ENCODE results near the gene ATP11A. TPM values are rescaled to one million over a fixed set of nuclear protein-coding genes. Genes with fewer than 3 reads are reported as not detected.
"Not testable (repeated sequence)": the region's sequence is repeated elsewhere in the genome, so short reads cannot be mapped to it uniquely, and the experiment has no call there.

ATP11A gene
- total RNA-seq, 1 donor from 2014 or later = 11.5 TPM

GRCh38 chr13:112779856-112780604 lies 90.2 kb downstream of the ATP11A start:
- H3K4me1 ChIP-seq (ENCODE audit: control insufficient read depth in 3 of 3, insufficient read depth in 3 of 3, low read length in 3 of 3) = peaks cover 11 to 23% (median 14%) of the 10 kb centered on the region in 3 donors

DNA sequence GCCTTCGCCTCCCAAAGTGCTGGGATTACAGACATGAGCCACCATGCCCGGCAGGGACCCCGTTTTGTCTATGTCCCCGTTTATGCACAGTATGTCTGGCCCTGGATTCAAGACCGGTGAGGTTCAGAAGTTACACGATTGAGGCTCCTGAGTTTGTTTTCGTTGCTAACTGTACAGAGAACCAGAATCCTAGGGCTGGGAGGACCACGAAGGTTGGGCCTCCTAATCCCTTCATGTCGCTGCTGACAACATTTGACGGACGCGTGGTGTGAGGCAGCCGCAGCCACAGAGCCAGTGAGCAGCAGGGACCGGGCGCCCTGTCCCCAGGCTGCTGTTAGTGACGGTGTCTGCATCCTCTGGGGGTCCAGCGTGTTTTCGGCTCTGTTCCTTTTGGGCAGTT lies 91.4 kb downstream of the ATP11A start:
- no peak overlapping the region for H3K4me3 ChIP-seq (ENCODE audit: low read length in 3 of 3)
- no peak overlapping the region for H3K27ac ChIP-seq (ENCODE audit: low read depth, low read length)
- H3K36me3 ChIP-seq (ENCODE audit: control insufficient read depth in 3 of 3, insufficient read depth in 3 of 3, low read length in 3 of 3) = peaks cover 6 to 7% (median 6%) of the 10 kb centered on the region in 3 donors
- peaks cover 11 to 23% (median 14%) of the 10 kb centered on the region in 3 donors for H3K4me1 ChIP-seq (ENCODE audit: control insufficient read depth in 3 of 3, insufficient read depth in 3 of 3, low read length in 3 of 3)
- H3K9ac ChIP-seq (ENCODE audit: low read depth in 1 of 3, low read length in 3 of 3) = no peak overlapping the region
- no peaks in the 10 kb centered on the region for H3K9me3 ChIP-seq (ENCODE audit: control insufficient read depth in 3 of 3, low read length in 3 of 3)
- no peaks in the 10 kb centered on the region for H3K27me3 ChIP-seq (ENCODE audit: control insufficient read depth in 3 of 3, insufficient read depth in 3 of 3, low read length in 3 of 3)

More at GRCh38 chr13:112779856-112780604, 90.2 kb downstream of the ATP11A start:
- no peaks in the 10 kb centered on the region for H3K9me3 ChIP-seq (ENCODE audit: control insufficient read depth in 3 of 3, low read length in 3 of 3)
- H3K4me3 ChIP-seq (ENCODE audit: low read length in 3 of 3) = no peak overlapping the region
- H3K36me3 ChIP-seq (ENCODE audit: control insufficient read depth in 3 of 3, insufficient read depth in 3 of 3, low read length in 3 of 3) = no peaks in the 10 kb centered on the region
- no peak overlapping the region for H3K9ac ChIP-seq (ENCODE audit: low read depth in 1 of 3, low read length in 3 of 3)
- no peak overlapping the region for H3K27ac ChIP-seq (ENCODE audit: low read depth, low read length)
- H3K27me3 ChIP-seq (ENCODE audit: control insufficient read depth in 3 of 3, insufficient read depth in 3 of 3, low read length in 3 of 3) = no peaks in the 10 kb centered on the region

- Histone ChIP-seq H3K4me1 (ENCODE audit: control insufficient read depth in 3 of 3, insufficient read depth in 3 of 3, low read length in 3 of 3) (peaks cover 11 to 23% (median 14%) of the 10 kb centered on the region in 3 donors), H3K9me3 (ENCODE audit: control insufficient read depth in 3 of 3, low read length in 3 of 3) (no peaks in the 10 kb centered on the region), H3K27ac (ENCODE audit: low read depth, low read length) (no peak overlapping the region), H3K4me3 (ENCODE audit: low read length in 3 of 3) (no peak overlapping the region), H3K9ac (ENCODE audit: low read depth in 1 of 3, low read length in 3 of 3) (peak overlapping the region in 1 of 3 donors; percentile 33), H3K27me3 (ENCODE audit: control insufficient read depth in 3 of 3, insufficient read depth in 3 of 3, low read length in 3 of 3) (no peaks in the 10 kb centered on the region), H3K36me3 (ENCODE audit: control insufficient read depth in 3 of 3, insufficient read depth in 3 of 3, low read length in 3 of 3) (peaks cover 6 to 10% (median 7%) of the 10 kb centered on the region in 3 donors)
Measured at GRCh38 chr13:112781881-112782361, 92.1 kb downstream of the ATP11A start.

DNA sequence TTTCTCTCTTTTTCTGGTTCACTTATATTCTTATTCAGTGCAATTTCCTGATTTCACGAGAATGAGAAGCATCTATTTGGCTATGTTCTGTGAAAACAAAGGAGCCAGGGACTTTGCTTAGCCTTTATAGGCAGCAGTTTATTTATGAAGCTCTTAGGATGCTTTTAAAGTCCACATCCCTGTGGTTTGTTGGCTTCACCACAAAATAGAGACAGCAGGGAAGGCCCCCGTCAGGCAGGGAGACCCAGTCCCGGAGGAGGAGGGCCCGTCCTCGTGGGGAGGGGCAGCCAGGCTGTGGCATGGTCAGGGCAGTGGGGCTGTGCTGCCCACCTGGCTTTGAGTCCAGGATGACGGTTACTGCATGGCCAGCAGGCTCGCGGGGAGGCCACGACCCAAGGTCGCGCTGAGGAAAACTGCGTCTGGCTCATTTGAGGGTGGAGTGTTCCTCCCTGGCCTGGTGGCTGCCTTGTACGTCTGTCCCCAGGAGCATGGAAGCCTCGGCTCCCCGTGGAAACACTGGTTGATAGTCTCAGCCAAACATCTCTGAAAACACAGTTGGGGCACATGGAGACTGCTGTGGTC lies 92.7 kb downstream of the ATP11A start:
- Histone ChIP-seq H3K27ac (ENCODE audit: low read depth, low read length) (no peak overlapping the region), H3K9ac (ENCODE audit: low read depth in 1 of 3, low read length in 3 of 3) (peak overlapping the region in 1 of 3 donors; percentile 62), H3K4me1 (ENCODE audit: control insufficient read depth in 3 of 3, insufficient read depth in 3 of 3, low read length in 3 of 3) (peaks cover 11 to 23% (median 14%) of the 10 kb centered on the region in 3 donors), H3K4me3 (ENCODE audit: low read length in 3 of 3) (no peak overlapping the region), H3K36me3 (ENCODE audit: control insufficient read depth in 3 of 3, insufficient read depth in 3 of 3, low read length in 3 of 3) (peaks cover 6 to 10% (median 7%) of the 10 kb centered on the region in 3 donors), H3K27me3 (ENCODE audit: control insufficient read depth in 3 of 3, insufficient read depth in 3 of 3, low read length in 3 of 3) (no peaks in the 10 kb centered on the region), H3K9me3 (ENCODE audit: control insufficient read depth in 3 of 3, low read length in 3 of 3) (no peaks in the 10 kb centered on the region)

DNA sequence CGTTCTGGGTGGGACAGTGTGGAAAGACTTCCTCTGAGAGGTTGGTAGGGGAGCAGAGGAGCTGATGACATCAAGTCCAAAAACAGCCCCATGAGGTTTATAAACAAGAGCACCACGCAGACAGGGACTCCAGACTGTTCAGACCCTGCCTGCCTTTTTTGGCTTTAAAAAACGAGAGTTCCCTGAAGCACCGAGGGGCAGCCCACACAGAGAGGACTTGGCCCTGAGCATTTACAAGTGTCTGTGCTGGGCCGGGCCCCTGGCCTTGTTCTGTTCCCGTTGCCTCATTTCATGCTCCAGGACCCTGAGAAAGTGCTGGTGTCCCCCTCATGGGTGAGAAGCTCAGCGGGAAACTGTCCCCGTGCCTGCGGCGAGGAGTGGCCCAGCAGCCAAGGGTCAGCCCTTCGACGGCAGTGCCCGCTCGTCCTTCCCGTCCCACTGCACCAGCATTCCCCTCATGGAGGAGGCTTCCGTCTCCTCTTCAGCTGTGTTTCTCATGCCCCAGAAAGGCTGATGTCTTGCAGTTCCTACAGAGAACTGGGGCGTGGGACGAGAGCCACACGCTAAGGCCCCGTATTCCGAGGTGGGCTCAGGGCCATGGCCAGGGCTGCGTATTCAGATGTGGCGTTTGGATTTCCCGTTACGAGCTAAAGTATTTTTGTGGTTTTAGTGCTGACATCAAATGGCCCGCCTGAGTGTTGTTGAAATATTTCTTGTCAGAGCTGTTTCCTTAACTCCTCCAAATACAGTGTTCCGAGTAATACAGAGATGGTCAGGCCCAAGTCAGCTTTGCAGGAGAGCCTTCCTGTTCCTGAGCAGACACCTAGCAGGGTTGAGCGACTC lies 93.5 kb downstream of the ATP11A start:
- Histone ChIP-seq H3K4me3 (ENCODE audit: low read length in 3 of 3) (no peak overlapping the region), H3K9ac (ENCODE audit: low read depth in 1 of 3, low read length in 3 of 3) (peak overlapping the region in 1 of 3 donors; percentile 8), H3K36me3 (ENCODE audit: control insufficient read depth in 3 of 3, insufficient read depth in 3 of 3, low read length in 3 of 3) (peaks cover 7 to 10% (median 9%) of the 10 kb centered on the region in 3 donors), H3K9me3 (ENCODE audit: control insufficient read depth in 3 of 3, low read length in 3 of 3) (no peaks in the 10 kb centered on the region), H3K27me3 (ENCODE audit: control insufficient read depth in 3 of 3, insufficient read depth in 3 of 3, low read length in 3 of 3) (no peaks in the 10 kb centered on the region), H3K27ac (ENCODE audit: low read depth, low read length) (peak overlapping the region; percentile 70), H3K4me1 (ENCODE audit: control insufficient read depth in 3 of 3, insufficient read depth in 3 of 3, low read length in 3 of 3) (peaks cover 11 to 23% (median 14%) of the 10 kb centered on the region in 3 donors)

DNA sequence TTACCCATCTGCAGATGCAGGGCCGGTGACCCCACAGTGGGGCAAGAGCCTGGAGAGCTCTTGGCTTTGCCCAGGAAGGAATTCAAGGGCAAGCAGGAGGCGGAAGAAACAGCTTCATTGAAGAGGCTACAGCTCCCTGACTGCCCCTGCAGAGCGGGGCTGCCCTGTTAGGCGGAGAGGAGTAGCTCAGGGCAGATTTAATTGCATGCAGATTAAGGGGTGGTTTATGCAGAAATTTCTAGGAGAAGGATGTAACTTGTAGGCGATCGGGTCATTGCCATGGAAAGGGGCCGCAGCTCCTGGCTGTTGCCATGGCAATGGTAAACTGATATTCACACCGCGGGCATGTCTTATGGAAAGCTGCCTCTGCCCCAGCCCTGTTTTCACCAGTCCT lies 94.1 kb downstream of the ATP11A start:
- Histone ChIP-seq H3K4me1 (ENCODE audit: control insufficient read depth in 3 of 3, insufficient read depth in 3 of 3, low read length in 3 of 3) (peaks cover 11 to 23% (median 14%) of the 10 kb centered on the region in 3 donors), H3K9me3 (ENCODE audit: control insufficient read depth in 3 of 3, low read length in 3 of 3) (no peaks in the 10 kb centered on the region), H3K27me3 (ENCODE audit: control insufficient read depth in 3 of 3, insufficient read depth in 3 of 3, low read length in 3 of 3) (no peaks in the 10 kb centered on the region), H3K9ac (ENCODE audit: low read depth in 1 of 3, low read length in 3 of 3) (no peak overlapping the region), H3K4me3 (ENCODE audit: low read length in 3 of 3) (no peak overlapping the region), H3K27ac (ENCODE audit: low read depth, low read length) (no peak overlapping the region), H3K36me3 (ENCODE audit: control insufficient read depth in 3 of 3, insufficient read depth in 3 of 3, low read length in 3 of 3) (peaks cover 7 to 10% (median 9%) of the 10 kb centered on the region in 3 donors)

- H3K27me3 ChIP-seq (ENCODE audit: control insufficient read depth in 3 of 3, insufficient read depth in 3 of 3, low read length in 3 of 3) = no peaks in the 10 kb centered on the region
- H3K4me1 ChIP-seq (ENCODE audit: control insufficient read depth in 3 of 3, insufficient read depth in 3 of 3, low read length in 3 of 3) = peaks cover 11 to 23% (median 14%) of the 10 kb centered on the region in 3 donors
Measured at GRCh38 chr13:112784811-112785482, 95.1 kb downstream of the ATP11A start.

GRCh38 chr13:112785483-112785856 lies 95.6 kb downstream of the ATP11A start:
- Histone ChIP-seq H3K27me3 (ENCODE audit: control insufficient read depth in 3 of 3, insufficient read depth in 3 of 3, low read length in 3 of 3) (no peaks in the 10 kb centered on the region), H3K27ac (ENCODE audit: low read depth, low read length) (no peak overlapping the region), H3K9me3 (ENCODE audit: control insufficient read depth in 3 of 3, low read length in 3 of 3) (no peaks in the 10 kb centered on the region), H3K4me3 (ENCODE audit: low read length in 3 of 3) (no peak overlapping the region), H3K4me1 (ENCODE audit: control insufficient read depth in 3 of 3, insufficient read depth in 3 of 3, low read length in 3 of 3) (peaks cover 11 to 23% (median 14%) of the 10 kb centered on the region in 3 donors), H3K9ac (ENCODE audit: low read depth in 1 of 3, low read length in 3 of 3) (no peak overlapping the region), H3K36me3 (ENCODE audit: control insufficient read depth in 3 of 3, insufficient read depth in 3 of 3, low read length in 3 of 3) (peaks cover 7 to 11% (median 10%) of the 10 kb centered on the region in 3 donors)

More at GRCh38 chr13:112784811-112785482, 95.1 kb downstream of the ATP11A start:
- Histone ChIP-seq H3K4me3 (ENCODE audit: low read length in 3 of 3) (no peak overlapping the region), H3K9ac (ENCODE audit: low read depth in 1 of 3, low read length in 3 of 3) (no peak overlapping the region), H3K36me3 (ENCODE audit: control insufficient read depth in 3 of 3, insufficient read depth in 3 of 3, low read length in 3 of 3) (peaks cover 7 to 11% (median 10%) of the 10 kb centered on the region in 3 donors), H3K27ac (ENCODE audit: low read depth, low read length) (no peak overlapping the region), H3K9me3 (ENCODE audit: control insufficient read depth in 3 of 3, low read length in 3 of 3) (no peaks in the 10 kb centered on the region)

- H3K9ac ChIP-seq (ENCODE audit: low read depth in 1 of 3, low read length in 3 of 3); H3K27ac ChIP-seq (ENCODE audit: low read depth, low read length); H3K4me3 ChIP-seq (ENCODE audit: low read length in 3 of 3); H3K9me3 ChIP-seq (ENCODE audit: control insufficient read depth in 3 of 3, low read length in 3 of 3); H3K27me3 ChIP-seq (ENCODE audit: control insufficient read depth in 3 of 3, insufficient read depth in 3 of 3, low read length in 3 of 3): not testable (repeated sequence)
- peaks cover 7 to 13% (median 10%) of the 10 kb centered on the region in 3 donors for H3K36me3 ChIP-seq (ENCODE audit: control insufficient read depth in 3 of 3, insufficient read depth in 3 of 3, low read length in 3 of 3)
- peaks cover 11 to 17% (median 12%) of the 10 kb centered on the region in 3 donors for H3K4me1 ChIP-seq (ENCODE audit: control insufficient read depth in 3 of 3, insufficient read depth in 3 of 3, low read length in 3 of 3)
Measured at GRCh38 chr13:112786810-112787209, 97.0 kb downstream of the ATP11A start.

Measured in skeletal muscle tissue (tissue), 4 donors.